GM18951 (cell line): ENCODE data around the gene DMXL2.
"Not testable (repeated sequence)": the region's sequence is repeated elsewhere in the genome, so short reads cannot be mapped to it uniquely, and the experiment has no call there.

Experiments
- POLR2A ChIP-seq: IDR thresholded peaks from 4 replicates; pipeline ENCODE4 v1.6.1; 2011; ENCODE audit warnings: mild to moderate bottlenecking; ENCODE audit not compliant: insufficient read length, insufficient read depth; ENCODE audit errors: extremely low read depth
- in situ Hi-C: fragments of 300-500 bp; cut with MboI; formaldehyde crosslinking; loops from one replicate; pipeline ENCODE4 v1.12.0; 2022; ENCODE audit warnings: low sequenced_read_pairs, mixed read lengths, inconsistent platforms; ENCODE audit not compliant: unreplicated experiment

DMXL2 gene

DNA sequence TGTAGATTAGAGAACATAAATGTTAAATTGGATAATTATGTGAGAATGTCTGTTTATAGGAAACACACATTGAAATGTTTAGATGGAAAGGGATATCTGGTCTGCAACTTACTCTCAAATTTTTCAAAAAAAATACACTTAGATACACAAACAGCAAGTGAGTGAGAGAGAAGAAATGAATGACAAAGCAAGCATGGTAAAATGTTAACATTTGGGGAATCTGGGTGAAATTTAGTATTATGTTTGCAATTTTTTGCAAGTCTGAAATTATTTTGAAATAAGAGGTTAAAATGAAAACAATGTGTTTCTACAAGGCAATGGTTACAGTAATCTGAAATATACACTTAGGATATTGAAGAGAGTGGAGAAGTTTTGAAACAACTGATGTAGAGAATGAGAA is 146.8 kb downstream of the DMXL2 start:
- in situ Hi-C loops, result no loop called here
- no peak for TF ChIP-seq POLR2A

DNA sequence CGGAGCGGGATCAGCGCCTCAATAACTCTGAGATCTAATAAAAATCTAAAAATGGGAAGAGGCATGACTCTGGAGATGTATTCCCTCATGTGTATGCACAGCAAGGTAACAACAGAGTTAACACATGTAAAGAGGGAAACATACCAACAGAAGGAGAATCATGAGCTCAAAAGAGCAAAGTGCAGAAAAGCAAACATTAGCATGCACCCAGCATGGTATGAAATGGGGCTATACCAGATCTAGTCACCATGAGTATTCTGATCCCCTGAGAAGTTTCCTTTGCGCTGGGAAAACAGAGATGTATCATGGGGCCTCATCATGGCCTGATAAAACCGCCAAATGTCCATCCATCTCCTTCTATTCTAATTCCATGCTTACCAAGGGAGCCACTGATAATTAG is 152.1 kb downstream of the DMXL2 start:
- in situ Hi-C loops, result no loop called here
- TF ChIP-seq POLR2A, result no peak

- in situ Hi-C loops, result no loop called here
- no peak for TF ChIP-seq POLR2A
These were observed 161.8 kb downstream of the DMXL2 start for GRCh38 chr15:51460796-51461195.

DNA sequence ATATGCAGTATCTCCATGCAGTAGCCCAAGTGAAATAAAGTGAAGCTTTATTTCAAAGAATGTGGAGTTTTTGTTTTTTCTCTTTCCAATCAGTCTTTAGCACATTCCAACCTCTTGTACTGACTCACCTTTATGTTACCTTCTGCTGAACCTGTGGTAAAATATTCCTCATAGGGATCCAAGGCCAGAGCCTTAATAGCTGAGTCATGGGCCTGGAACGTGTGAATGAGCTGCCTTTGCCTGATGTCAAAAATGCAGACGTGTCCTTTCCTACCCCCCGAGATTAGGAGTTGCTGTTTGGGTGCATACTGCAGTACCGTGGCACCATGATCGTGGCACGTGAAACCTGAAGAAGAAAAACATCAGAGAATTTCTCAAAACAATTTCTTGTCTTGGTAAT is 172.6 kb downstream of the DMXL2 start:
- in situ Hi-C loops, result no loop called here
- TF ChIP-seq POLR2A, result no peak

GRCh38 chr15:51448622-51449399 is 173.8 kb downstream of the DMXL2 start:
- in situ Hi-C loops, result no loop called here
- TF ChIP-seq POLR2A, result no peak

DNA sequence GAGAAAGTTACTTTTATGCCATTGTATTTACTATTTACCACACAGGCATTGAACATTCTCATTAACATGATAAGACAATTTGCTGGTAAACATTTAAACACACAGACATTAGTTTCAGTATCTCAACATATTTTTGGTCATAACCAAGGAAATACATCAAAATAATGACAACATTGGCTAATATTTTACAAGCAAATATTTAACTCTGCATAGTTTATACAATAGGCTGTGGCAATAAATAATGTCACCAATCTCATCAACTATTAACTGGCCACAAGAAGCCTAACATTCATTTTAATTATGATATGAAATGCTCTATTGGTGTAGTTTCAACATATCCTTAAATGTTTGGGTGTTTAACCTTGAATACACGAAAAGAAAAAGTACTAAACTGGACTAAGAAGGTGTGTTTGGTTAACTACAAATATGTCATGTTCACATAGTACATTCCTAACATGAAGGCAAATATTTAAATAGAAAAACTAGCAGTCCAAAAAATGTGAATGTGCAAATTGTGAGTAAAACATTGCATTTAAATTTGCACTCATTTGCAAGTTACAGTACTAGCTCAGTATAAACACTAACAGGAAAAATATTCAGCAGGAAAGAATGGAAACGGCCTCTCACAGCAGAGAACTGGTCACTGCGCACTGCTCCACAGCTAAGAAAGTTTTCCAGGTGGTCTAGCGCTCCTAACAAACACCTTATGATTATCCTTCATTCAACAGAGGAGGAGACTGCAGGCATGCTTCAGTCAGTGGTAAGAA is 174.5 kb downstream of the DMXL2 start:
- TF ChIP-seq POLR2A, result no peak
- in situ Hi-C loops, result no loop called here

- in situ Hi-C loops, result not testable (repeated sequence)
These were observed 176.4 kb downstream of the DMXL2 start for GRCh38 chr15:51446029-51446744.

DNA sequence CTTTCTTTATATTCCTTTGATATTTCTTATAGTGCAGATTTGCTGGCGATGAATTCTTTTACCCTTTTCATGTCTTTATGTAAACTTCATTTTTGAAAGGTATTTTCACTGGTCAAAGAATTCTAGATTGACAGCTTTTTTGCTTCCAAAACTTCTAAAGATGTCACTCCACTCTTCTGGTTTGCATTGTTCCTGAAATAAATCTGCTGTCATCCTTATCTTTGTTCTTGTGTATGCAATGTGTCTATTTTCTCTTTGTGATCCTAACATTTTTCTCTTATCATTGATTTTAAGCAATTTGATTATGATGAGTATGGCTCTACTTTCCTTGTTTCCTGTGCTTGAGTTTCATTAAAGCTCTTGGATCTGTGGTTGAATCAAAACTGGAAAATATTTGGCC is 177.8 kb downstream of the DMXL2 start:
- no peak for TF ChIP-seq POLR2A
- in situ Hi-C loops, result no loop called here

GRCh38 chr15:51444112-51444511 is 178.5 kb downstream of the DMXL2 start:
- TF ChIP-seq POLR2A, result no peak
- in situ Hi-C loops, result no loop called here

GRCh38 chr15:51443282-51443914 is 179.2 kb downstream of the DMXL2 start:
- in situ Hi-C loops, result no loop called here
- TF ChIP-seq POLR2A, result no peak

GRCh38 chr15:51438526-51438925 is 184.0 kb downstream of the DMXL2 start:
- in situ Hi-C loops, result no loop called here
- no peak for TF ChIP-seq POLR2A

DNA sequence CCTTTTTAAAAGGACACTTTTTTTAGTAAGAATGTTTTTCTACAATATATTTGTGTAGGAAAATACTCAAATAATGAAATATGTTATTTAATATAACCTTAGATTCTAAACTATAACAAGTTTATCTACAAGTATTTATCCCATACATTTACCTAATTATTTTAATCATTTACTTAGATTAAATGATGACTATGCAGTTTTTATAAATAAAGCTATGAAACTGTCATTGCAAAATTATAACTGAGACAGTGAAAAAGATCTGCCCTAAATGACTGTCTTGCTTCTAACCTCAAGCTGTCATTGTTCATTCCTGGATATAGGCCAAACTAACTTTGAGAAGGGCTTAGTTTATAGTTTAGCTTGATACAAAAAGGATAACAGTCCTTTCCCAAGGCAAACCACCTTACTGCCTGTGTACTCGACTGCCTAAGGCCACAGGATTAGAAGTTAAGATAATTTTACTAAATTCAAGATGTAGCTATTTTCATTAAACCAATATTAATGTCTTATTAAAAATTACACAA is 197.0 kb downstream of the DMXL2 start:
- no peak for TF ChIP-seq POLR2A
- in situ Hi-C loops, result no loop called here

DNA sequence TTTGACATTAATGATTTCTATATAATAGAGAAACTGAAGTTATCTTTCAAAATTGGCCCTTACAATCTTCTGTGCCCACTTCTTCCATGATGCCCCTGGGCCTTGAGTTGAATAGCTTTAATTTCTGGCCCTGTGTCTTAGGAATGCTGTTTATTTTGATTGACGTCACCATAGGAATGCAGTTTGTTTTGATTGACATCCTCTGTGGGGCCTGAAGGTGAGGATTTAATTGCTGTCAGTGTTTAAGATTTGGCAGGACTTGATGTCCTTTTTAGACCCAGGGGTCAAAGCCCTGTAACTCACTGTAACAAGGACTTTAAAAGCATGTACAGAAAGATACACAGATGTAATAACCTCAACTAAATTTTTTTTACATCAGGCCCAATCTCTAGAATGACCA is 197.8 kb downstream of the DMXL2 start:
- in situ Hi-C loops, result no loop called here
- no peak for TF ChIP-seq POLR2A

GRCh38 chr15:51423040-51423439 is 199.5 kb downstream of the DMXL2 start:
- in situ Hi-C loops, result not testable (repeated sequence)
